Ishikawa (cell line): ENCODE results near the gene TET1.

Source experiments
- CEBPB ChIP-seq: IDR thresholded peaks from 2 replicates; pipeline ENCODE4 v1.6.1; 2012
- CREB1 ChIP-seq: IDR thresholded peaks from 2 replicates; pipeline ENCODE4 v1.6.1; 2012; ENCODE audit warnings: low read depth
- EGR1 ChIP-seq: IDR thresholded peaks from 2 replicates; pipeline ENCODE4 v1.6.1; 2012
- EP300 ChIP-seq: IDR thresholded peaks from 2 replicates; pipeline ENCODE4 v1.6.1; 2012; ENCODE audit warnings: borderline replicate concordance
- FOXM1 ChIP-seq: IDR thresholded peaks from 2 replicates; pipeline ENCODE4 v1.6.1; 2012; ENCODE audit warnings: low read depth, borderline replicate concordance
- NFIC ChIP-seq: IDR thresholded peaks from 2 replicates; pipeline ENCODE4 v1.6.1; 2012
- RAD21 ChIP-seq: IDR thresholded peaks from 2 replicates; pipeline ENCODE4 v1.6.1; 2012; ENCODE audit warnings: low read depth
- TAF1 ChIP-seq: IDR thresholded peaks from 2 replicates; pipeline ENCODE4 v1.6.1; 2012; ENCODE audit warnings: low read depth, mild to moderate bottlenecking
- TCF12 ChIP-seq: IDR thresholded peaks from 2 replicates; pipeline ENCODE4 v1.6.1; 2012; ENCODE audit warnings: low read depth
- YY1 ChIP-seq: IDR thresholded peaks from 2 replicates; pipeline ENCODE4 v1.6.1; 2012; ENCODE audit warnings: low read depth
- ZBTB7A ChIP-seq: IDR thresholded peaks from 2 replicates; pipeline ENCODE4 v1.6.1; 2012; ENCODE audit warnings: low read depth
- TF ChIP-seq, protein P1 (sequence below): IDR thresholded peaks from 2 replicates; pipeline ENCODE4 v1.6.1; 2012
- TF ChIP-seq, protein P2 (sequence below): IDR thresholded peaks from 2 replicates; pipeline ENCODE4 v1.6.1; 2012
- TF ChIP-seq, protein P3 (sequence below): IDR thresholded peaks from 2 replicates; pipeline ENCODE4 v1.6.1; 2012; ENCODE audit warnings: low read depth, mild to moderate bottlenecking

DNA sequence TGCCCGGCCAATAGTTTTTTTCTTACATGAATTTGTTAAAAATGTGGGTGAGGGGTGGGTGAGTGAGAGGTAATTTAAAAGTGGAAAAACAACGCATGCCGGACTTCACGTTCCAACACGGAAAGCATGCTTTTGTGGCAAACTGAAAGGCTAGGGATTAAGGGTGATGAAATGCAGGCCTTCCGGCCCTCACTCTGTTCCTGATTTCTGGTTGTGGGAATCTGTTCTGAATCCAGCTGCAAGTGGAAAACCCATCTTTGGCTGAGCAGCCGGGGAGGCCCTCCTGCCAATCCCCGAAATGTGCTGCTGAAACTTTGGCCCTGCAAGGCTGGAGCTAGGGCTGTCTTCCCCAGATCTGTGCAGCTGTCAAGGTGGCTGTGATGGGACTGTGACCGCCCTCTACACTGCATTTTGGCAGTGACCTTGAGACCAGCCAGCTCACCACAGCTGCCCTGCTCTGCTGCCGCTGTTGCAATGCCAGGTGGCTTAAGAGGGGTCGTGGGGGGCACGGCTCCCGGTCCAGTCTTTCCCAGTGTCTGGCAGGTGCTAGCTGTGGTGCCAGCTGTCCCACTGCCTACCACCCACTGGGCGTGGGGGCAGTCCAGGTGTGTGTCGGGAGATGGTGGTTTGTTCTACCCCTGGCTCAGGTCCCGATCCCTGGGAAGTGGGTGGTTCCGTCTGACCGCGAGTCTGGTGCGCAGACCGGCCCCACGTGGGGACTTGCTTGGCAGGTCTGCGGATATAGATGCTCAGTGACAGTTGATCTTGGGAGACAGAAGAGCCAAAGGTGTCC lies 39.0 kb downstream of the TET1 start:
- TF ChIP-seq YY1, result peak; percentile 54
- TF ChIP-seq, protein P1, sequence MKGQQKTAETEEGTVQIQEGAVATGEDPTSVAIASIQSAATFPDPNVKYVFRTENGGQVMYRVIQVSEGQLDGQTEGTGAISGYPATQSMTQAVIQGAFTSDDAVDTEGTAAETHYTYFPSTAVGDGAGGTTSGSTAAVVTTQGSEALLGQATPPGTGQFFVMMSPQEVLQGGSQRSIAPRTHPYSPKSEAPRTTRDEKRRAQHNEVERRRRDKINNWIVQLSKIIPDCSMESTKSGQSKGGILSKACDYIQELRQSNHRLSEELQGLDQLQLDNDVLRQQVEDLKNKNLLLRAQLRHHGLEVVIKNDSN, result peak; percentile 84
- peak; percentile 40; the same call in 1 of the 2 replicates for TF ChIP-seq TAF1
- no peak for TF ChIP-seq CREB1
- TF ChIP-seq FOXM1, result no peak; the same call in 1 of the 2 replicates
- TF ChIP-seq ZBTB7A, result peak; percentile 94; the same call in 1 of the 2 replicates
- 0 out of 2 replicates have a peak, but pooled peaks have one; percentile 11 for TF ChIP-seq RAD21
- peak; percentile 66; the same call in 1 of the 2 replicates for TF ChIP-seq CEBPB
- peak; percentile 77 for TF ChIP-seq EGR1
- TF ChIP-seq, protein P2, sequence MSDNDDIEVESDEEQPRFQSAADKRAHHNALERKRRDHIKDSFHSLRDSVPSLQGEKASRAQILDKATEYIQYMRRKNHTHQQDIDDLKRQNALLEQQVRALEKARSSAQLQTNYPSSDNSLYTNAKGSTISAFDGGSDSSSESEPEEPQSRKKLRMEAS, result peak; percentile 91
- peak; percentile 96 for TF ChIP-seq TCF12
- TF ChIP-seq, protein P3, sequence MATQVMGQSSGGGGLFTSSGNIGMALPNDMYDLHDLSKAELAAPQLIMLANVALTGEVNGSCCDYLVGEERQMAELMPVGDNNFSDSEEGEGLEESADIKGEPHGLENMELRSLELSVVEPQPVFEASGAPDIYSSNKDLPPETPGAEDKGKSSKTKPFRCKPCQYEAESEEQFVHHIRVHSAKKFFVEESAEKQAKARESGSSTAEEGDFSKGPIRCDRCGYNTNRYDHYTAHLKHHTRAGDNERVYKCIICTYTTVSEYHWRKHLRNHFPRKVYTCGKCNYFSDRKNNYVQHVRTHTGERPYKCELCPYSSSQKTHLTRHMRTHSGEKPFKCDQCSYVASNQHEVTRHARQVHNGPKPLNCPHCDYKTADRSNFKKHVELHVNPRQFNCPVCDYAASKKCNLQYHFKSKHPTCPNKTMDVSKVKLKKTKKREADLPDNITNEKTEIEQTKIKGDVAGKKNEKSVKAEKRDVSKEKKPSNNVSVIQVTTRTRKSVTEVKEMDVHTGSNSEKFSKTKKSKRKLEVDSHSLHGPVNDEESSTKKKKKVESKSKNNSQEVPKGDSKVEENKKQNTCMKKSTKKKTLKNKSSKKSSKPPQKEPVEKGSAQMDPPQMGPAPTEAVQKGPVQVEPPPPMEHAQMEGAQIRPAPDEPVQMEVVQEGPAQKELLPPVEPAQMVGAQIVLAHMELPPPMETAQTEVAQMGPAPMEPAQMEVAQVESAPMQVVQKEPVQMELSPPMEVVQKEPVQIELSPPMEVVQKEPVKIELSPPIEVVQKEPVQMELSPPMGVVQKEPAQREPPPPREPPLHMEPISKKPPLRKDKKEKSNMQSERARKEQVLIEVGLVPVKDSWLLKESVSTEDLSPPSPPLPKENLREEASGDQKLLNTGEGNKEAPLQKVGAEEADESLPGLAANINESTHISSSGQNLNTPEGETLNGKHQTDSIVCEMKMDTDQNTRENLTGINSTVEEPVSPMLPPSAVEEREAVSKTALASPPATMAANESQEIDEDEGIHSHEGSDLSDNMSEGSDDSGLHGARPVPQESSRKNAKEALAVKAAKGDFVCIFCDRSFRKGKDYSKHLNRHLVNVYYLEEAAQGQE, result no peak
- peak; percentile 84 for TF ChIP-seq EP300
- peak; percentile 94 for TF ChIP-seq NFIC
